SU-DHL-6 (cell line): ENCODE results near the gene DIPK1B.

Experiments used
- EZH2phosphoT487 ChIP-seq: fragments of 200-600 bp; sonication (generic), shearing (Covaris generic); conservative IDR thresholded peaks from 2 replicates; pipeline ENCODE4 v1.6.1; 2018; ENCODE audit warnings: mild to moderate bottlenecking, antibody characterized with exemption, low read length, moderate library complexity, mixed read lengths
- TF ChIP-seq, protein P1 (sequence below): fragments of 200-600 bp; sonication (generic); IDR thresholded peaks from one replicate; pipeline ENCODE4 v1.5.1; 2017; ENCODE audit warnings: antibody characterized with exemption, mild to moderate bottlenecking, low read length, moderate library complexity; ENCODE audit not compliant: insufficient read depth, poor library complexity, severe bottlenecking

DNA sequence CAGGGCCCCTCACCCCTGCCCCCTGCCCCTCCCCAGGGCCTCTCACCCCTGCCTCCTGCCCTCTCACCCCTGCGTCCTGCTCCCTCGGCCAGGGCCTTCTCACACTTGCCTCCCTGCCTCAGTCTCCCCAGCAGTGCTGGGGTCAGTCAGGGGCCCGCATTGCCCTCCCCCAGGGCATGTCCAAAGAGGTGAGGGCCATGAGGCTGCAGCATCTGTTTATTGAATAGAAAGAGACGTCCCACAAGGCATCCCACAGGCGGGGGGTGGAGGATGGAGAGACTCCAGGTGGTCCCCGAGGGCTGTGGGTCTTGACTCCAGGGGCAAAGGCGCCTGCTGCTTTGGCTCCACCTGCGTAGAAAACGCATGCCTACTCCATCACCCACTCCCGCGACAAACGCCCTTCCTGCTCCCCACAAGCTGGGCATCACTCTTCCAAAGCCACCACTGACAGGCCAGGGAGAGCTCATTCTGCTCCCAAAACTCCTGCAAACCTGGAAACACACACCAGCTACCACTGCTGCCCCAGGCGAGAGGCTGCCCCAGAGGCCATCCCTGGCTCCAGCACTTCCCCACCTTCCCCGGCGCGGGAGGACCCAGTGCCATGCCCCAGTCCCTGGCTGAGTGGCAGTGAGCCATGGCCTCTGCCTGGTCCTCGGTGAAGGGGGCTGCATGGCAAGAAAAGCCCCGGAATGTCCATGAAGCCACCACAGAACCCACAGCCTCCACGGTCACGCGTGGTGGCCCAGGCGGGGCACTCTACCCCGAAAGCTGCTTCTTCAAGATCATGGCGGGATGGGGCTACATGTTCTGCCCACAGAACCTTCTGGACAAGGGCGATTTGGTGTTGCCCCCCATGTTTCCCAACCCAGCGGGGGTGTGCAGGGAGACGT lies 47.3 kb downstream of the DIPK1B start:
- TF ChIP-seq, protein P1, sequence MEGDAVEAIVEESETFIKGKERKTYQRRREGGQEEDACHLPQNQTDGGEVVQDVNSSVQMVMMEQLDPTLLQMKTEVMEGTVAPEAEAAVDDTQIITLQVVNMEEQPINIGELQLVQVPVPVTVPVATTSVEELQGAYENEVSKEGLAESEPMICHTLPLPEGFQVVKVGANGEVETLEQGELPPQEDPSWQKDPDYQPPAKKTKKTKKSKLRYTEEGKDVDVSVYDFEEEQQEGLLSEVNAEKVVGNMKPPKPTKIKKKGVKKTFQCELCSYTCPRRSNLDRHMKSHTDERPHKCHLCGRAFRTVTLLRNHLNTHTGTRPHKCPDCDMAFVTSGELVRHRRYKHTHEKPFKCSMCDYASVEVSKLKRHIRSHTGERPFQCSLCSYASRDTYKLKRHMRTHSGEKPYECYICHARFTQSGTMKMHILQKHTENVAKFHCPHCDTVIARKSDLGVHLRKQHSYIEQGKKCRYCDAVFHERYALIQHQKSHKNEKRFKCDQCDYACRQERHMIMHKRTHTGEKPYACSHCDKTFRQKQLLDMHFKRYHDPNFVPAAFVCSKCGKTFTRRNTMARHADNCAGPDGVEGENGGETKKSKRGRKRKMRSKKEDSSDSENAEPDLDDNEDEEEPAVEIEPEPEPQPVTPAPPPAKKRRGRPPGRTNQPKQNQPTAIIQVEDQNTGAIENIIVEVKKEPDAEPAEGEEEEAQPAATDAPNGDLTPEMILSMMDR = no peak
- no peak for TF ChIP-seq EZH2phosphoT487
